Keratinocyte (primary cell): ENCODE results near the gene FRMPD1. TPM values are rescaled to one million over a fixed set of nuclear protein-coding genes. Genes with fewer than 3 reads are reported as not detected.

Source experiments
- DNase-seq: peaks from one replicate; pipeline ENCODE4 v3.0.0-alpha.2; 2011; ENCODE audit warnings: low read depth, missing footprints, low spot score
- FAIRE-seq: peaks from 2 replicates; lab custom pipeline; 2011; peaks lifted over from hg19 to GRCh38; lab: Jason Lieb, UNC
- H2AFZ ChIP-seq: 2 replicates; pipeline ENCODE4 v1.6.0; 2012; ENCODE audit warnings: low read length, control low read depth, inconsistent platforms; ENCODE audit not compliant: control insufficient read depth
- H3K27ac ChIP-seq: 2 replicates; pipeline ENCODE4 v1.5.1; 2011; ENCODE audit warnings: low read length; ENCODE audit not compliant: control insufficient read depth, insufficient read depth
- H3K27me3 ChIP-seq: 3 replicates; pipeline ENCODE4 v1.6.0; 2011; ENCODE audit warnings: low read length; ENCODE audit not compliant: control insufficient read depth, insufficient read depth; ENCODE audit errors: extremely low read depth
- H3K36me3 ChIP-seq, 2 experiments: 2 replicates in 1 of 2; 3 replicates in 1 of 2; pipeline ENCODE4 v1.5.1; 2011; ENCODE audit warnings: low read length in 2 of 2, mild to moderate bottlenecking in 1 of 2; ENCODE audit not compliant: control insufficient read depth in 2 of 2, insufficient read depth in 2 of 2; ENCODE audit errors: extremely low read depth in 1 of 2
- H3K4me1 ChIP-seq: 3 replicates; pipeline ENCODE4 v1.5.1; 2011; ENCODE audit warnings: low read length; ENCODE audit not compliant: control insufficient read depth, insufficient read depth; ENCODE audit errors: extremely low read depth
- H3K4me2 ChIP-seq: 3 replicates; pipeline ENCODE4 v1.6.0; 2011; ENCODE audit warnings: low read depth, low read length; ENCODE audit not compliant: control insufficient read depth, insufficient read depth; ENCODE audit errors: extremely low read depth
- H3K4me3 ChIP-seq, 3 experiments: fragments of 200-600 bp in 1 of 3; sonication (generic) in 1 of 3; 2 replicates in 2 of 3; 3 replicates in 1 of 3; pipeline ENCODE4 v1.5.1; 2011 to 2016; ENCODE audit warnings: low read length in 3 of 3, mild to moderate bottlenecking in 3 of 3, control low read depth in 2 of 3, inconsistent platforms in 1 of 3, low read depth in 1 of 3, mixed read lengths in 1 of 3, mixed run types in 1 of 3, moderate library complexity in 1 of 3; ENCODE audit not compliant: control insufficient read depth in 2 of 3, insufficient read depth in 2 of 3; ENCODE audit errors: extremely low read depth in 1 of 3
- H3K79me2 ChIP-seq: 2 replicates; pipeline ENCODE4 v1.6.0; 2012; ENCODE audit warnings: low read length; ENCODE audit not compliant: control insufficient read depth, insufficient read depth
- H3K9ac ChIP-seq: 3 replicates; pipeline ENCODE4 v1.6.0; 2011; ENCODE audit warnings: low read length; ENCODE audit not compliant: control insufficient read depth, insufficient read depth; ENCODE audit errors: extremely low read depth
- H3K9me1 ChIP-seq: 3 replicates; pipeline ENCODE4 v1.6.0; 2011; ENCODE audit warnings: low read length; ENCODE audit not compliant: control insufficient read depth, insufficient read depth; ENCODE audit errors: extremely low read depth
- H3K9me3 ChIP-seq: 2 replicates; pipeline ENCODE4 v1.5.1; 2012; ENCODE audit warnings: low read depth, low read length; ENCODE audit not compliant: control insufficient read depth
- H4K20me1 ChIP-seq: 3 replicates; pipeline ENCODE4 v1.6.0; 2011; ENCODE audit warnings: low read length; ENCODE audit not compliant: control insufficient read depth, insufficient read depth; ENCODE audit errors: extremely low read depth
- EZH2 ChIP-seq: IDR thresholded peaks from one replicate; pipeline ENCODE4 v1.6.1; 2012; ENCODE audit warnings: inconsistent platforms, mild to moderate bottlenecking, low read length, moderate library complexity
- dilution Hi-C: fragments of 300-500 bp; cut with MboI; formaldehyde crosslinking; loops from one replicate; pipeline ENCODE4 v1.7.0; 2020; ENCODE audit warnings: low sequenced_read_pairs; ENCODE audit not compliant: extremely low pct_ligation_motif_present
- polyA plus RNA-seq, 5 experiments: library from polyadenylated mRNA; depleted of rRNA in 3 of 5; stranded (reverse) in 3 of 5; stranded (forward) in 1 of 5; unstranded in 1 of 5; fragments of >200 nt; gene quantifications; 1 replicate in 1 of 5; 2 replicates in 3 of 5; 3 replicates in 1 of 5; pipeline versions ENCODE4 v1.2.1 to v1.2.3, GENCODE V29; 2011 to 2012; ENCODE audit warnings: missing spikeins in 2 of 5, low read depth in 1 of 5, low replicate concordance in 1 of 5
- TF ChIP-seq, protein P1 (sequence below), 3 experiments: IDR thresholded peaks in 1 of 3; conservative IDR thresholded peaks in 1 of 3; optimal IDR thresholded peaks in 1 of 3; 2 replicates in 2 of 3; 3 replicates in 1 of 3; pipeline versions ENCODE3 to v1.5.1; 2011; ENCODE audit warnings: low read length in 3 of 3, mild to moderate bottlenecking in 3 of 3, moderate library complexity in 2 of 3, control low read depth in 1 of 3, inconsistent platforms in 1 of 3; ENCODE audit not compliant: insufficient read depth in 2 of 3; ENCODE audit errors: extremely low read depth in 1 of 3

FRMPD1 gene
- polyA plus RNA-seq, 1 donor (not counting 4 experiments of a cell fraction or from before 2014, with no cell fraction given), result 0.01 TPM

DNA sequence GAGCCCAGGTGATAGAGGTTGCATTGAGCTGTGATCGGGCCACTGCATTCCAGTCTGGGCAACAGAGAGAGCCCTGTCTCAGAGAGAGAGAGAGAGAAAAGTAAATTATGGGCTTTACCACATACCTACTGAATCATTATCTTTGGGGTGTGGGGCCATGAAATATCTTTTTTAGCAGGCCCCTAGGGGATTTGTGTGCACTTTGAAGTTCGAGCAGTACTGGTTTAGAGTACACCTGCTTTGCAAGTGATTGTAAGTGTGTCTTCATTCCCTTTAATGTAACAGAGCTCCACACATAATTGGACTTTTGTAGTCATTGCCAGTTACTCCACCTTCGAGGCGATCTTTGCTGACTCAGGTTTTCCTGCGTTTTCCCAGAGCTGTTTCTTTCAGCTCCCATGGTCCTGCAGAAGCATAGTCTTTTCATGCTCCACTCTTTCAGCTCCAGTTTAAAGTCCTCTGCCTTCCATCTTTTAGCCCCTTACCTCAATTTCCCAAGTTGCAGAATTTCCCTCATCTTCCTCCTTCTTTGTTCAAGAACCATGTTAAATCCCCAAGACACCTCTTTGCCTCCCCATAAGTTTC is 24.0 kb upstream of the FRMPD1 start:
- no peaks in the 10 kb centered on the region for H3K27me3 ChIP-seq
- no peak overlapping the region for H2AFZ ChIP-seq
- H3K9me1 ChIP-seq, result no peaks in the 10 kb centered on the region
- dilution Hi-C loops, result no loop called here
- no peaks in the 10 kb centered on the region for H3K4me1 ChIP-seq
- no peak overlapping the region for H3K4me3 ChIP-seq
- H3K79me2 ChIP-seq, result no peaks in the 10 kb centered on the region
- TF ChIP-seq EZH2, result no peak
- FAIRE-seq (no peak), DNase-seq (no peak)
- H3K9ac ChIP-seq, result no peak overlapping the region
- no peaks in the 10 kb centered on the region for H3K36me3 ChIP-seq
- no peaks in the 10 kb centered on the region for H3K9me3 ChIP-seq
- H4K20me1 ChIP-seq, result no peaks in the 10 kb centered on the region
- H3K27ac ChIP-seq, result no peak overlapping the region
- no peak overlapping the region for H3K4me2 ChIP-seq

DNA sequence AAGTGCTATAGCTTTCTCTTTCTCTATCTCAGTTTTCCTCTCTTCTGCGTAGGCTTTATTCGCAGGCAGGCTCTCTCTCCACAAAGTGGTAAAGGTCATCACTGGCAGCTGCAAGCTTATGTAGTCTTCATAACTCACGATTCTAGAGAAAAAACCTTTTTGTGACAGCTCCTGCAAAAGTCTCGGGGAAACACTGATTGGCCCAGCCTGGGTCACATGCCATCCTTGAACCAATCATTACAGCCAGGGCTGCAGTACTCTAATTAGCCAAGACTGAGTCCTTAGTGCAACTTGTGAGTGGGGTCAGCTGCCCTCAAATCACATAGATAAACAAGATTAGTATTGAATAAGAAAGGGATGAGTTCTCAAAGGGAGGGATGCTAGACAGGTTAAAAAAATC is 18.3 kb upstream of the FRMPD1 start:
- H3K9me1 ChIP-seq, result no peaks in the 10 kb centered on the region
- no peak overlapping the region for H3K4me2 ChIP-seq
- no peaks in the 10 kb centered on the region for H4K20me1 ChIP-seq
- H3K4me3 ChIP-seq, result no peak overlapping the region
- no peak overlapping the region for H2AFZ ChIP-seq
- no peak overlapping the region for H3K27ac ChIP-seq
- no peaks in the 10 kb centered on the region for H3K9me3 ChIP-seq
- no peaks in the 10 kb centered on the region for H3K36me3 ChIP-seq
- TF ChIP-seq, protein P1, sequence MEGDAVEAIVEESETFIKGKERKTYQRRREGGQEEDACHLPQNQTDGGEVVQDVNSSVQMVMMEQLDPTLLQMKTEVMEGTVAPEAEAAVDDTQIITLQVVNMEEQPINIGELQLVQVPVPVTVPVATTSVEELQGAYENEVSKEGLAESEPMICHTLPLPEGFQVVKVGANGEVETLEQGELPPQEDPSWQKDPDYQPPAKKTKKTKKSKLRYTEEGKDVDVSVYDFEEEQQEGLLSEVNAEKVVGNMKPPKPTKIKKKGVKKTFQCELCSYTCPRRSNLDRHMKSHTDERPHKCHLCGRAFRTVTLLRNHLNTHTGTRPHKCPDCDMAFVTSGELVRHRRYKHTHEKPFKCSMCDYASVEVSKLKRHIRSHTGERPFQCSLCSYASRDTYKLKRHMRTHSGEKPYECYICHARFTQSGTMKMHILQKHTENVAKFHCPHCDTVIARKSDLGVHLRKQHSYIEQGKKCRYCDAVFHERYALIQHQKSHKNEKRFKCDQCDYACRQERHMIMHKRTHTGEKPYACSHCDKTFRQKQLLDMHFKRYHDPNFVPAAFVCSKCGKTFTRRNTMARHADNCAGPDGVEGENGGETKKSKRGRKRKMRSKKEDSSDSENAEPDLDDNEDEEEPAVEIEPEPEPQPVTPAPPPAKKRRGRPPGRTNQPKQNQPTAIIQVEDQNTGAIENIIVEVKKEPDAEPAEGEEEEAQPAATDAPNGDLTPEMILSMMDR (optimal IDR thresholded peaks at IDR 0.05 in 1 of 3, IDR thresholded peaks at IDR 0.05 in 1 of 3, conservative IDR thresholded peaks at IDR 0.05 in 1 of 3; ENCODE audit: extremely low read depth in 1 of 3, insufficient read depth in 2 of 3, low read length in 3 of 3), result no peak
- TF ChIP-seq EZH2, result no peak
- H3K27me3 ChIP-seq, result no peaks in the 10 kb centered on the region
- H3K4me1 ChIP-seq, result no peaks in the 10 kb centered on the region
- no peak for DNase-seq
- H3K79me2 ChIP-seq, result no peaks in the 10 kb centered on the region
- dilution Hi-C loops, result no loop called here
- no peak for FAIRE-seq
- no peak overlapping the region for H3K9ac ChIP-seq

DNA sequence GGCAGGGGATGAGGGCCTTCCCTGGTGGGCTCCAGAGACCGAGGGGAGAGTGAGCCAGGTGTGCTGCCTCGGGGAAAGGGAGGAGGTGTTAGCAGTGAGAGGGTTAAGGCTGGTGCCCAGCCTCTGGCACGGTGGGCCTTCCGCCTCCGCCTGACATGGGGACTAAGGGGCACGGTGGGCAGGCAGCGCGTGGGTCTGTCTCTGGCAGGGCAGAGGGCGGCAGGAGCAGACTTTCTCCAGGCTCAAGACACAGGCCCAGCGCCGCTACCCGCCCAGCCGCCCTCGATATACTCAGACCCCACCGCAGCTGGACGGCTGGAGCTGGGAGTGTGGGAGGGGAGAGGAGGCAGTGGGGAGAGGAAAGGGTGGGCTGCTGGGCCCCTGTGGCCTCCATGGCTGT is 14.9 kb upstream of the FRMPD1 start:
- Histone ChIP-seq H3K27ac (no peak overlapping the region), H3K79me2 (no peaks in the 10 kb centered on the region), H2AFZ (no peak overlapping the region), H3K9ac (no peak overlapping the region), H3K36me3 (no peaks in the 10 kb centered on the region), H3K4me2 (no peak overlapping the region), H3K4me1 (no peaks in the 10 kb centered on the region), H3K27me3 (no peaks in the 10 kb centered on the region), H3K4me3 (no peak overlapping the region), H3K9me1 (no peaks in the 10 kb centered on the region), H3K9me3 (no peaks in the 10 kb centered on the region), H4K20me1 (no peaks in the 10 kb centered on the region)
- FAIRE-seq (no peak), DNase-seq (no peak)
- dilution Hi-C loops, result no loop called here
- no peak for TF ChIP-seq EZH2
- TF ChIP-seq, protein P1 (optimal IDR thresholded peaks at IDR 0.05 in 1 of 3, IDR thresholded peaks at IDR 0.05 in 1 of 3, conservative IDR thresholded peaks at IDR 0.05 in 1 of 3; ENCODE audit: extremely low read depth in 1 of 3, insufficient read depth in 2 of 3, low read length in 3 of 3), result no peak
